Measurements from ENCODE around the gene GALNT16. TPM values are rescaled to one million over a fixed set of nuclear protein-coding genes. Genes with fewer than 3 reads are reported as not detected.

GALNT16 gene
- total and polyA plus RNA-seq, 2 donors (not counting 3 experiments of a cell fraction or from before 2014, with no cell fraction given) = 0.39 to 0.49 TPM

DNA sequence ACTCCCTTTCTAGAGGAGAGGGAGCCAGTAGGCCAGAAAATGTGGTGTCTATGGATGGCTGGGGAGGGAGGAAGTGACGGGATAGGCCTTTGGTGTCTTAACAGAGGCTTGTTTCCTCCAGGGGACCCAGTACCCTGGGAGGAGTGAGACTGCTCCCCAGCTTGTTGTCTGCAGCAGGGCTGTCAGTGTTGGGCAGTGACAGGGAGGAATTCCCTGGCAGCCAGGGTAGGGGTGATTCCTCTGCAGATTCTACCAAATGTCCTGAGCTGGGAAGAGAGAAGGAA lies 64.0 kb downstream of the GALNT16 start:
- no peaks in the 10 kb centered on the region for H4K20me1 ChIP-seq (replicated peaks; ENCODE audit: control insufficient read depth, extremely low read depth, insufficient read depth, low read length)
- no peak for DNase-seq (ENCODE audit: low read depth, low spot score)
- intact Hi-C loops (cut with micrococcal nuclease) (no loop called here), dilution Hi-C loops (cut with MboI; ENCODE audit: extremely low pct_ligation_motif_present, low sequenced_read_pairs) (no loop called here)
- no peak for TF ChIP-seq JUN (IDR thresholded peaks at IDR 0.05; ENCODE audit: borderline replicate concordance, insufficient read depth, insufficient read length, low read depth)
- TF ChIP-seq POLR2AphosphoS5 (IDR thresholded peaks at IDR 0.05; ENCODE audit: insufficient read depth, low read depth, low read length) = no peak
- no peak for TF ChIP-seq MYC (IDR thresholded peaks at IDR 0.05; ENCODE audit: low read depth, low read length)
- no peak for TF ChIP-seq EZH2 (IDR thresholded peaks at IDR 0.05; ENCODE audit: borderline replicate concordance, low read depth, low read length, severe bottlenecking)
- no peak for TF ChIP-seq GATA2 (IDR thresholded peaks at IDR 0.05; ENCODE audit: insufficient read depth, insufficient read length, low read depth, low read length)
- TF ChIP-seq, protein P1, sequence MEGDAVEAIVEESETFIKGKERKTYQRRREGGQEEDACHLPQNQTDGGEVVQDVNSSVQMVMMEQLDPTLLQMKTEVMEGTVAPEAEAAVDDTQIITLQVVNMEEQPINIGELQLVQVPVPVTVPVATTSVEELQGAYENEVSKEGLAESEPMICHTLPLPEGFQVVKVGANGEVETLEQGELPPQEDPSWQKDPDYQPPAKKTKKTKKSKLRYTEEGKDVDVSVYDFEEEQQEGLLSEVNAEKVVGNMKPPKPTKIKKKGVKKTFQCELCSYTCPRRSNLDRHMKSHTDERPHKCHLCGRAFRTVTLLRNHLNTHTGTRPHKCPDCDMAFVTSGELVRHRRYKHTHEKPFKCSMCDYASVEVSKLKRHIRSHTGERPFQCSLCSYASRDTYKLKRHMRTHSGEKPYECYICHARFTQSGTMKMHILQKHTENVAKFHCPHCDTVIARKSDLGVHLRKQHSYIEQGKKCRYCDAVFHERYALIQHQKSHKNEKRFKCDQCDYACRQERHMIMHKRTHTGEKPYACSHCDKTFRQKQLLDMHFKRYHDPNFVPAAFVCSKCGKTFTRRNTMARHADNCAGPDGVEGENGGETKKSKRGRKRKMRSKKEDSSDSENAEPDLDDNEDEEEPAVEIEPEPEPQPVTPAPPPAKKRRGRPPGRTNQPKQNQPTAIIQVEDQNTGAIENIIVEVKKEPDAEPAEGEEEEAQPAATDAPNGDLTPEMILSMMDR (IDR thresholded peaks at IDR 0.05; ENCODE audit: extremely low read depth in 1 of 2, insufficient read depth in 1 of 2, low read depth in 1 of 2, low read length in 2 of 2) = no peak
- no peak for TF ChIP-seq POLR2A (IDR thresholded peaks at IDR 0.05; ENCODE audit: low read depth, low read length)
- no peak for TF ChIP-seq MAX (IDR thresholded peaks at IDR 0.05; ENCODE audit: insufficient read depth, insufficient read length)
- TF ChIP-seq FOS (IDR thresholded peaks at IDR 0.05; ENCODE audit: borderline replicate concordance, insufficient read depth, low read length) = no peak
- no peak overlapping the region for H3K9ac ChIP-seq (replicated peaks; ENCODE audit: extremely low read depth, insufficient read depth, low read length)
- FAIRE-seq = no peak
- H3K4me1 ChIP-seq (ENCODE audit: control insufficient read depth, extremely low read depth, insufficient read depth, low read length) = no peaks in the 10 kb centered on the region
- no peak overlapping the region for H3K4me3 ChIP-seq (replicated peaks in 1 of 3; ENCODE audit: insufficient read depth in 1 of 3, low read depth in 1 of 3, low read length in 3 of 3)
- BruUV-seq (replicated peaks) = no TSS peak
- CTCF ChIA-PET = no interaction called here
- H3K79me2 ChIP-seq (ENCODE audit: control insufficient read depth, insufficient read depth, low read length) = no peaks in the 10 kb centered on the region
- H3K4me2 ChIP-seq (ENCODE audit: insufficient read depth, low read length) = no peak overlapping the region
- H3K27ac ChIP-seq (ENCODE audit: insufficient read depth, low read depth, low read length) = no peak overlapping the region
- no peaks in the 10 kb centered on the region for H3K9me3 ChIP-seq (replicated peaks; ENCODE audit: control insufficient read depth, insufficient read depth, low read length)
- no peak overlapping the region for H2AFZ ChIP-seq (ENCODE audit: low read depth, low read length)
- H3K9me1 ChIP-seq (replicated peaks; ENCODE audit: control insufficient read depth, extremely low read depth, insufficient read depth, low read length) = no peaks in the 10 kb centered on the region
- POLR2A ChIA-PET = no interaction called here
- H3K27me3 ChIP-seq (ENCODE audit: control insufficient read depth in 2 of 2, insufficient read depth in 2 of 2, low read length in 2 of 2) = peaks cover 0 to 4% of the 10 kb centered on the region in 2 experiments
- H3K36me3 ChIP-seq (ENCODE audit: control insufficient read depth in 2 of 2, extremely low read depth in 1 of 2, insufficient read depth in 2 of 2, low read length in 2 of 2) = no peaks in the 10 kb centered on the region

All from endothelial cell of umbilical vein (primary cell).